Loucy (cell line): ENCODE measurements around the gene ZNF185.

Source experiments
- H2AFZ ChIP-seq: fragments of 200-600 bp; sonication (generic); 2 replicates; pipeline ENCODE4 v1.6.0; 2016; ENCODE audit warnings: antibody characterized with exemption, mild to moderate bottlenecking, low read length, moderate library complexity
- H3F3A ChIP-seq: fragments of 200-600 bp; 2 replicates; pipeline ENCODE4 v1.6.0; 2016; ENCODE audit warnings: antibody characterized with exemption, low read depth, mild to moderate bottlenecking
- H3K27me3 ChIP-seq: fragments of 200-600 bp; sonication (generic); 2 replicates; pipeline ENCODE4 v1.6.1; 2014; ENCODE audit warnings: low read length, mild to moderate bottlenecking; ENCODE audit not compliant: insufficient read depth, poor library complexity, severe bottlenecking
- H3K36me3 ChIP-seq: fragments of 200-600 bp; sonication (generic); 2 replicates; pipeline ENCODE4 v1.6.1; 2016; ENCODE audit warnings: low read length; ENCODE audit not compliant: insufficient read depth
- H3K4me1 ChIP-seq: fragments of 200-600 bp; sonication (generic); 2 replicates; pipeline ENCODE4 v1.5.1; 2014; ENCODE audit warnings: low read length, mild to moderate bottlenecking; ENCODE audit not compliant: insufficient read depth, poor library complexity, severe bottlenecking
- H3K4me2 ChIP-seq: fragments of 200-600 bp; sonication (generic); 2 replicates; pipeline ENCODE4 v1.6.0; 2014; ENCODE audit warnings: antibody characterized with exemption, low read length, low read depth, mild to moderate bottlenecking; ENCODE audit not compliant: poor library complexity, severe bottlenecking
- H3K4me3 ChIP-seq: fragments of 200-600 bp; sonication (generic); 2 replicates; pipeline ENCODE4 v1.5.1; 2014; ENCODE audit warnings: low read length, mild to moderate bottlenecking, mixed read lengths; ENCODE audit not compliant: poor library complexity, severe bottlenecking
- H3K79me2 ChIP-seq: fragments of 200-600 bp; sonication (generic); 2 replicates; pipeline ENCODE4 v1.6.1; 2014; ENCODE audit warnings: low read length; ENCODE audit not compliant: insufficient read depth
- H3K9ac ChIP-seq: fragments of 200-600 bp; sonication (generic); 2 replicates; pipeline ENCODE4 v1.6.0; 2014; ENCODE audit warnings: mild to moderate bottlenecking, low read depth, low read length, moderate library complexity; ENCODE audit not compliant: poor library complexity, severe bottlenecking
- H3K9me2 ChIP-seq: fragments of 200-600 bp; sonication (generic); replicated peaks from 2 replicates; pipeline ENCODE4 v1.6.1; 2016; ENCODE audit warnings: low read depth, low read length, mixed read lengths
- H3K9me3 ChIP-seq: fragments of 200-600 bp; sonication (generic); 2 replicates; pipeline ENCODE4 v1.6.1; 2014; ENCODE audit warnings: mild to moderate bottlenecking, antibody characterized with exemption, low read length, low read depth; ENCODE audit not compliant: insufficient read depth
- H4K20me1 ChIP-seq: fragments of 200-600 bp; sonication (generic); 2 replicates; pipeline ENCODE4 v1.6.0; 2014; ENCODE audit warnings: antibody characterized with exemption, low read length, mild to moderate bottlenecking; ENCODE audit not compliant: insufficient read depth, poor library complexity, severe bottlenecking
- EZH2phosphoT487 ChIP-seq: fragments of 200-600 bp; IDR thresholded peaks from 2 replicates; pipeline ENCODE4 v1.6.1; 2018; ENCODE audit warnings: antibody characterized with exemption, mild to moderate bottlenecking, moderate library complexity, borderline replicate concordance
- TF ChIP-seq, protein P1 (sequence below): fragments of 200-600 bp; sonication (generic); conservative IDR thresholded peaks from 2 replicates; pipeline ENCODE4 v1.5.1; 2014; ENCODE audit warnings: mild to moderate bottlenecking, antibody characterized with exemption, low read length

ZNF185 gene

DNA sequence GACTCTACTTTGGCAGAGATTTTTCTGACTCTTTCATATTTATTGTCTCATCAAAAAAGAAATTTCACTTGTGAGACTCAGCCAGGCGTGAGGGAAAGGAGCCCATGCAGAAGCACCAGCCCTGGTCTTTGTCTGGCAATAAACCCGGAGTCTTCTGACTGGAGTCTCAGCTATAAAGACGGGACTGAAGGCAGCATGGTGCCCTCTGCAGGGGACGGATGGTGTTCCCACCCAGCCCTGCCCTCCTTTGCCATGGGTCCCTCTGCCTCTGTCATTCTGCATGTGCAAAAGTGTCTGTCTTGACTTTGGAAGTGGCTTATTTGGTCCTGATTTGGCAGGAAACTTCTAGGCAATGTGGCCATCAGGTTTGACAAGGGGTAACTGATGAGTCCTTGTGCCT, 14.2 kb downstream of the ZNF185 start:
- Histone ChIP-seq H3K4me2 (no peak overlapping the region), H3K9me2 (no peaks in the 10 kb centered on the region), H3K27me3 (no peaks in the 10 kb centered on the region), H3K9me3 (no peaks in the 10 kb centered on the region), H3K4me1 (no peaks in the 10 kb centered on the region), H3K79me2 (no peaks in the 10 kb centered on the region), H3K4me3 (no peak overlapping the region), H4K20me1 (no peaks in the 10 kb centered on the region), H3K36me3 (no peaks in the 10 kb centered on the region), H3K9ac (no peak overlapping the region), H3F3A (no peaks in the 10 kb centered on the region), H2AFZ (no peak overlapping the region)
- TF ChIP-seq EZH2phosphoT487: no peak
- TF ChIP-seq, protein P1, sequence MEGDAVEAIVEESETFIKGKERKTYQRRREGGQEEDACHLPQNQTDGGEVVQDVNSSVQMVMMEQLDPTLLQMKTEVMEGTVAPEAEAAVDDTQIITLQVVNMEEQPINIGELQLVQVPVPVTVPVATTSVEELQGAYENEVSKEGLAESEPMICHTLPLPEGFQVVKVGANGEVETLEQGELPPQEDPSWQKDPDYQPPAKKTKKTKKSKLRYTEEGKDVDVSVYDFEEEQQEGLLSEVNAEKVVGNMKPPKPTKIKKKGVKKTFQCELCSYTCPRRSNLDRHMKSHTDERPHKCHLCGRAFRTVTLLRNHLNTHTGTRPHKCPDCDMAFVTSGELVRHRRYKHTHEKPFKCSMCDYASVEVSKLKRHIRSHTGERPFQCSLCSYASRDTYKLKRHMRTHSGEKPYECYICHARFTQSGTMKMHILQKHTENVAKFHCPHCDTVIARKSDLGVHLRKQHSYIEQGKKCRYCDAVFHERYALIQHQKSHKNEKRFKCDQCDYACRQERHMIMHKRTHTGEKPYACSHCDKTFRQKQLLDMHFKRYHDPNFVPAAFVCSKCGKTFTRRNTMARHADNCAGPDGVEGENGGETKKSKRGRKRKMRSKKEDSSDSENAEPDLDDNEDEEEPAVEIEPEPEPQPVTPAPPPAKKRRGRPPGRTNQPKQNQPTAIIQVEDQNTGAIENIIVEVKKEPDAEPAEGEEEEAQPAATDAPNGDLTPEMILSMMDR: peak; percentile 32

- no peak overlapping the region for H2AFZ ChIP-seq
- no peaks in the 10 kb centered on the region for H3K4me1 ChIP-seq
- H4K20me1 ChIP-seq: no peaks in the 10 kb centered on the region
- TF ChIP-seq EZH2phosphoT487: no peak
- TF ChIP-seq, protein P1: no peak
- no peaks in the 10 kb centered on the region for H3K79me2 ChIP-seq
- H3K9me2 ChIP-seq: no peaks in the 10 kb centered on the region
- H3K27me3 ChIP-seq: no peaks in the 10 kb centered on the region
- H3K9ac ChIP-seq: no peak overlapping the region
- no peaks in the 10 kb centered on the region for H3K9me3 ChIP-seq
- no peak overlapping the region for H3K4me3 ChIP-seq
- H3F3A ChIP-seq: no peaks in the 10 kb centered on the region
- H3K36me3 ChIP-seq: no peaks in the 10 kb centered on the region
- H3K4me2 ChIP-seq: no peak overlapping the region
Measured at GRCh38 chrX:152912641-152913040, 14.8 kb downstream of the ZNF185 start.

DNA sequence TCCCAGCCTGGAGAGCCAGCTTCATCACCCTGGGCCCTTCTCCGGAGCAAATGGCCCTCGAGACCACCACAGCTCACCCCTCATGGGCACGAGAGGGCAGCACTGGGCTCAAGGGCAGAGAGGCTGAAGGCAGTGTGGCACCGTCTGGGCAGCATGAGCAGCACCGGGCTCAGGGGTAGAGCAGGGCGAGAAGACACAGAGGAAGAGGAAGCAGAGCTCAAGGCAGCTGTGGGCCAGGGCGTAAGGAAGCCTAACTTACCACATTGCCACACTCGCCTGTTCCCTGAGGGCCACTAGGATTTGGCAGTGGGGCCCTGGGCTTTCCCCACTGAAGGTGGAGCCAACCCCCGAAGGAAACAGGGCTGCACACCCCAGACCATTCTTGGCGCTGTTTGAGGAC, 15.5 kb downstream of the ZNF185 start:
- Histone ChIP-seq H2AFZ (no peak overlapping the region), H3K9me3 (no peaks in the 10 kb centered on the region), H3K36me3 (no peaks in the 10 kb centered on the region), H4K20me1 (no peaks in the 10 kb centered on the region), H3K4me2 (no peak overlapping the region), H3K9me2 (no peaks in the 10 kb centered on the region), H3K4me1 (no peaks in the 10 kb centered on the region), H3F3A (no peaks in the 10 kb centered on the region), H3K9ac (no peak overlapping the region), H3K27me3 (no peaks in the 10 kb centered on the region), H3K4me3 (no peak overlapping the region), H3K79me2 (no peaks in the 10 kb centered on the region)
- TF ChIP-seq, protein P1: no peak; the same call in 1 of the 2 replicates
- TF ChIP-seq EZH2phosphoT487: no peak
